Peyer's patch (tissue), 4 donors: ENCODE results near the gene RAMP2.
"Not testable (repeated sequence)": the region's sequence is repeated elsewhere in the genome, so short reads cannot be mapped to it uniquely, and the experiment has no call there.

ENCODE experiments used
- POLR2A ChIP-seq, 2 donors: fragments of 450-650 bp; IDR thresholded peaks; one replicate each; pipeline ENCODE4 v1.5.1; 2017; ENCODE audit warnings: antibody characterized with exemption in 2 of 2, mild to moderate bottlenecking in 2 of 2, moderate library complexity in 2 of 2
- TF ChIP-seq, protein P1 (sequence below), 6 experiments: fragments of 450-650 bp in 4 of 6; fragments of 200-600 bp in 2 of 6; sonication (generic) in 1 of 6; IDR thresholded peaks; one replicate each; pipeline ENCODE4 v1.5.1; 2017 to 2019; ENCODE audit warnings: antibody characterized with exemption in 6 of 6, mild to moderate bottlenecking in 3 of 6, moderate library complexity in 1 of 6

- TF ChIP-seq, protein P1, sequence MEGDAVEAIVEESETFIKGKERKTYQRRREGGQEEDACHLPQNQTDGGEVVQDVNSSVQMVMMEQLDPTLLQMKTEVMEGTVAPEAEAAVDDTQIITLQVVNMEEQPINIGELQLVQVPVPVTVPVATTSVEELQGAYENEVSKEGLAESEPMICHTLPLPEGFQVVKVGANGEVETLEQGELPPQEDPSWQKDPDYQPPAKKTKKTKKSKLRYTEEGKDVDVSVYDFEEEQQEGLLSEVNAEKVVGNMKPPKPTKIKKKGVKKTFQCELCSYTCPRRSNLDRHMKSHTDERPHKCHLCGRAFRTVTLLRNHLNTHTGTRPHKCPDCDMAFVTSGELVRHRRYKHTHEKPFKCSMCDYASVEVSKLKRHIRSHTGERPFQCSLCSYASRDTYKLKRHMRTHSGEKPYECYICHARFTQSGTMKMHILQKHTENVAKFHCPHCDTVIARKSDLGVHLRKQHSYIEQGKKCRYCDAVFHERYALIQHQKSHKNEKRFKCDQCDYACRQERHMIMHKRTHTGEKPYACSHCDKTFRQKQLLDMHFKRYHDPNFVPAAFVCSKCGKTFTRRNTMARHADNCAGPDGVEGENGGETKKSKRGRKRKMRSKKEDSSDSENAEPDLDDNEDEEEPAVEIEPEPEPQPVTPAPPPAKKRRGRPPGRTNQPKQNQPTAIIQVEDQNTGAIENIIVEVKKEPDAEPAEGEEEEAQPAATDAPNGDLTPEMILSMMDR (IDR thresholded peaks at IDR 0.05): not testable (repeated sequence)
- not testable (repeated sequence) for TF ChIP-seq POLR2A (IDR thresholded peaks at IDR 0.05)
These were observed 18.1 kb upstream of the RAMP2 start for GRCh38 chr17:42742916-42743315.
